OCI-LY1 (cell line): ENCODE measurements around the gene BRSK1.

Experiments
- H2AFZ ChIP-seq: fragments of 200-600 bp; sonication (generic), shearing (Covaris generic); 2 replicates; pipeline ENCODE4 v1.6.0; 2014; ENCODE audit warnings: antibody characterized with exemption, mild to moderate bottlenecking, low read length
- H3F3A ChIP-seq: fragments of 200-600 bp; sonication (generic), shearing (Covaris generic); 2 replicates; pipeline ENCODE4 v1.6.0; 2014; ENCODE audit warnings: mild to moderate bottlenecking, antibody characterized with exemption, low read length, moderate library complexity; ENCODE audit not compliant: insufficient read depth
- H3K27ac ChIP-seq: fragments of 200-600 bp; sonication (generic); 2 replicates; pipeline ENCODE4 v1.5.1; 2014; ENCODE audit warnings: low read length, mixed run types, mild to moderate bottlenecking, low read depth; ENCODE audit not compliant: poor library complexity, severe bottlenecking
- H3K27me3 ChIP-seq: fragments of 200-600 bp; sonication (generic); 2 replicates; pipeline ENCODE4 v1.6.0; 2014; ENCODE audit warnings: antibody characterized with exemption, mild to moderate bottlenecking, low read length, moderate library complexity; ENCODE audit not compliant: insufficient read depth
- H3K36me3 ChIP-seq: fragments of 200-600 bp; sonication (generic); 2 replicates; pipeline ENCODE4 v1.6.1; 2014; ENCODE audit warnings: mild to moderate bottlenecking, antibody characterized with exemption, low read length, moderate library complexity, mixed read lengths; ENCODE audit not compliant: insufficient read depth
- H3K4me1 ChIP-seq: fragments of 200-600 bp; sonication (generic); 2 replicates; pipeline ENCODE4 v1.5.1; 2014; ENCODE audit warnings: mild to moderate bottlenecking, low read length, moderate library complexity; ENCODE audit not compliant: insufficient read depth, severe bottlenecking
- H3K4me2 ChIP-seq: fragments of 200-600 bp; sonication (generic), shearing (Covaris generic); 2 replicates; pipeline ENCODE4 v1.6.1; 2014; ENCODE audit warnings: low read length
- H3K4me3 ChIP-seq: fragments of 200-600 bp; sonication (generic); 2 replicates; pipeline ENCODE4 v1.5.1; 2014; ENCODE audit warnings: low read length, low read depth, mild to moderate bottlenecking, mixed read lengths; ENCODE audit not compliant: poor library complexity, severe bottlenecking
- H3K79me2 ChIP-seq: fragments of 200-600 bp; shearing (Covaris generic); 2 replicates; pipeline ENCODE4 v1.6.1; 2016; ENCODE audit warnings: mixed run types, low read length, mixed read lengths; ENCODE audit not compliant: insufficient read depth
- H3K9ac ChIP-seq: fragments of 200-600 bp; sonication (generic), shearing (Covaris generic); 2 replicates; pipeline ENCODE4 v1.6.1; 2014; ENCODE audit warnings: mild to moderate bottlenecking, low read length, mixed read lengths
- H3K9me2 ChIP-seq: fragments of 200-600 bp; sonication (generic), shearing (Covaris generic); 2 replicates; pipeline ENCODE4 v1.6.1; 2014; ENCODE audit warnings: low read depth, mild to moderate bottlenecking, low read length, mixed read lengths
- H3K9me3 ChIP-seq: fragments of 200-600 bp; shearing (Covaris generic); 2 replicates; pipeline ENCODE4 v1.6.1; 2014; ENCODE audit warnings: low read length, mixed read lengths
- H4K20me1 ChIP-seq: fragments of 200-600 bp; sonication (generic), shearing (Covaris generic); 2 replicates; pipeline ENCODE4 v1.6.0; 2016; ENCODE audit warnings: mild to moderate bottlenecking, low read length; ENCODE audit not compliant: insufficient read depth
- EZH2 ChIP-seq: fragments of 200-600 bp; sonication (generic), shearing (Covaris generic); IDR thresholded peaks from 2 replicates; pipeline ENCODE4 v1.8.0; 2017; ENCODE audit warnings: borderline replicate concordance, mixed run types, mild to moderate bottlenecking, antibody characterized with exemption, low read length, moderate library complexity, mixed read lengths
- TF ChIP-seq, protein P1 (sequence below): fragments of 200-600 bp; sonication (generic), shearing (Covaris generic); IDR thresholded peaks from 2 replicates; pipeline ENCODE4 v1.5.1; 2017; ENCODE audit warnings: mild to moderate bottlenecking, antibody characterized with exemption, low read length, moderate library complexity, mixed read lengths

Gene BRSK1

DNA sequence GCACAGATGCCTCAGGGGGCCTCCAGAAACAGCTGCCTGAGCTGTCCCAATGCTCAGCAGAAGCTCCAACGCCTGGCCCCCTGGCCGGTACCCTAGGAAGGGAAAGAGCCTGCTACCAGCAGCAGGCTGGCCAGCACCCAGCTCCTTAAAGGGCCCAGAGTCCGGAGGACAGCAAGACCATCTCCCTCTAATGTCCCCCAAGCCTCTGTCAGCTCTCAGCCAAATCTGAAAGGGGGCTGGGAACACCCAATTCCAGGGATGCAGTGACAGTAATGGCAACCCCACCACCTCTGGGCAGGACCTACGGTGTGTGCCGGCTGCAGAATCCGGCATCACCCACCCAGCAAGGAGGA lies 29.2 kb upstream of the BRSK1 start:
- Histone ChIP-seq H3K36me3 (peaks cover 59% of the 10 kb centered on the region; the same call in 1 of the 2 replicates), H3K9ac (peak overlapping the region; percentile 95), H3K4me1 (peaks cover 71% of the 10 kb centered on the region), H3K9me3 (no peaks in the 10 kb centered on the region), H3K4me3 (peak overlapping the region; percentile 94), H3K27ac (peak overlapping the region; percentile 100), H3K4me2 (peak overlapping the region; percentile 96), H3K9me2 (no peaks in the 10 kb centered on the region), H3K27me3 (no peaks in the 10 kb centered on the region), H4K20me1 (no peaks in the 10 kb centered on the region), H2AFZ (no peak overlapping the region), H3F3A (peaks cover 7% of the 10 kb centered on the region; the same call in 1 of the 2 replicates), H3K79me2 (peaks cover 80% of the 10 kb centered on the region)
- TF ChIP-seq EZH2, result no peak
- TF ChIP-seq, protein P1, sequence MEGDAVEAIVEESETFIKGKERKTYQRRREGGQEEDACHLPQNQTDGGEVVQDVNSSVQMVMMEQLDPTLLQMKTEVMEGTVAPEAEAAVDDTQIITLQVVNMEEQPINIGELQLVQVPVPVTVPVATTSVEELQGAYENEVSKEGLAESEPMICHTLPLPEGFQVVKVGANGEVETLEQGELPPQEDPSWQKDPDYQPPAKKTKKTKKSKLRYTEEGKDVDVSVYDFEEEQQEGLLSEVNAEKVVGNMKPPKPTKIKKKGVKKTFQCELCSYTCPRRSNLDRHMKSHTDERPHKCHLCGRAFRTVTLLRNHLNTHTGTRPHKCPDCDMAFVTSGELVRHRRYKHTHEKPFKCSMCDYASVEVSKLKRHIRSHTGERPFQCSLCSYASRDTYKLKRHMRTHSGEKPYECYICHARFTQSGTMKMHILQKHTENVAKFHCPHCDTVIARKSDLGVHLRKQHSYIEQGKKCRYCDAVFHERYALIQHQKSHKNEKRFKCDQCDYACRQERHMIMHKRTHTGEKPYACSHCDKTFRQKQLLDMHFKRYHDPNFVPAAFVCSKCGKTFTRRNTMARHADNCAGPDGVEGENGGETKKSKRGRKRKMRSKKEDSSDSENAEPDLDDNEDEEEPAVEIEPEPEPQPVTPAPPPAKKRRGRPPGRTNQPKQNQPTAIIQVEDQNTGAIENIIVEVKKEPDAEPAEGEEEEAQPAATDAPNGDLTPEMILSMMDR, result no peak

DNA sequence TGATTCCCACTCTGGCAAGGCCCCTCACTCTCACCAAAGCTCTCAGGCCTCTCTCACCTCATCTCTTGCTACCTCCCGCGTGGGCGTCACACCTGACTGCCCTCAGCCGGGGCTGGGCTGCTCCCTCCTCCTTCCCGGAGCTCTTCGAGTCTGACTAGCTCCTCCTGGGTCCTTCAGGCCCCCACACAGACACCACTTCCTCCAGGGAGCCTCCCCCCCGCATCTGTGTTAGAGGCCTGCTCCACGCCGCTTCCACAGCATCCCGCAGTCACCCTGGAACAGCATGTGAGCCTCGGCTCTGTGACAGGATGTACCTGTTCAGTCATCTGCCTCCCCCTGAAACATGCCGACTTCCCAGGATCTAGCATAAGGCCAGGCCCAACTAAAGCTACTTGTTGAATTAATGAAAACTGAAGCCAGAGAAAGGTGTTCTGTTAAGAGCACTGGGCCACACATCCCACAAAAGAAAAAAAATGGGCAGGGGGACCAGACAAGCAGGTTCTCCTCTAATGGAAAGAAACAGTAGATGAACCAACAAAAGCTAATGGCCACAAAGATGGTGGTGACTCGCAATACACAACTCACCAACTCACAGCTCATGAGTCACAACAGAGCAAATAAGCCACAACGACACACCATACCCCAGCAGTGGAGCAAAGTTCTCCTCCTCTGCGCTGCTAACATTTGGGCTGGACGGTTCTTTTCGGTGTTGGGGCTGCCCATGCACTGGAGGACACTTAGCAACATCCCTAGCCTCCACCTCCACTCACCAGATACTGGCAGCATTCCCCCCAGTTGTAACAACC lies 28.0 kb upstream of the BRSK1 start:
- Histone ChIP-seq H3F3A (peaks cover 7% of the 10 kb centered on the region; the same call in 1 of the 2 replicates), H2AFZ (no peak overlapping the region), H3K4me3 (peak overlapping the region; percentile 94), H3K79me2 (peaks cover 68% of the 10 kb centered on the region), H3K9me2 (no peaks in the 10 kb centered on the region), H3K27me3 (no peaks in the 10 kb centered on the region), H3K4me1 (peaks cover 74% of the 10 kb centered on the region), H3K36me3 (peaks cover 47% of the 10 kb centered on the region; the same call in 1 of the 2 replicates), H3K4me2 (peak overlapping the region; percentile 96), H3K27ac (peak overlapping the region; percentile 100), H4K20me1 (no peaks in the 10 kb centered on the region), H3K9ac (peak overlapping the region; percentile 95), H3K9me3 (no peaks in the 10 kb centered on the region)
- TF ChIP-seq, protein P1, result no peak
- no peak for TF ChIP-seq EZH2

DNA sequence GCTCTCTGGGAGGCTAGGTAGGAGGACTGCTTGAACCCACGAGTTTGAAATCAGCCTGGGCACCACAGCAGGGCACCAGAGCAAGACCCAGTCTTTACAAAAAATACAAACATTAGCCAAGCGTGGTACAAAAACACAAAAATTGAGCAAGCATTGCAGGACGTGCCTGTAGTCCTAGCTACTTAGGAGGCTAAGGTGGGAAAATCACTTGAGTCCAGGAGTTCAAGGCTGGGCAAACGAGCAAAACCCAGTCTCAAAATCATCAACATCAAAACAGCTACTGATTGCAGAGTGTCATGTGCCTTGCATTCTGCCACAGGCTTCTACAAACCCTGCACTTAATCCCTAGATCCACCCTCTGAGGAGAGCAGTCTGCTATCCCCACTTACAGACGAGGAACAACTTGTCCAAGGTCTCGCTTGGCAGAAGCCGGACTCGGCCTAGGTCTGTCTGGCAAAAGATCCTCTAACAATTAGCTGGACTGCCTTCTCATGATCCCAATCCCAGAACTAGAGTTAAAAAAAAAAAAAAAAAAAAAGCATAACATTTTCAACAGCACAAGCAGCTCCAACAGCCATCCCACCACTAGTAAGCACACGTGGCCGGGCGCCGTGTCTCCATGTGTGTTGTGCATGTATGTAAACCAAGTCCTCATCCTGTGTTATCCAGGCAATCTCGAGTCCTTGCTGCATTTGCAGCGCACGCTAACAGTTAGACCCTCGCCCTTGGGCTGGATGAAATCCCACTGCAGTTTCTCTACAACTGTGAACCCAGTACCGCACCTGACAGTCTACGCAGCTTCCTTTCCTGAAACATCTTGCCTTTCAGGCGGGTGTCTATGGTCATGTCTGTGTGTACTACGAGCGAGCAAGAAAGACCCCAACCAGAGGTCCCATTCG lies 27.0 kb upstream of the BRSK1 start:
- peak overlapping the region; percentile 100 for H3K27ac ChIP-seq
- peak overlapping the region; percentile 96 for H3K4me2 ChIP-seq
- no peaks in the 10 kb centered on the region for H3K27me3 ChIP-seq
- H2AFZ ChIP-seq, result no peak overlapping the region
- peak overlapping the region; percentile 95 for H3K9ac ChIP-seq
- no peaks in the 10 kb centered on the region for H4K20me1 ChIP-seq
- H3K4me1 ChIP-seq, result peaks cover 64% of the 10 kb centered on the region
- H3K79me2 ChIP-seq, result peaks cover 58% of the 10 kb centered on the region
- H3K9me2 ChIP-seq, result no peaks in the 10 kb centered on the region
- no peak for TF ChIP-seq EZH2
- TF ChIP-seq, protein P1, result no peak
- H3K9me3 ChIP-seq, result no peaks in the 10 kb centered on the region
- H3K36me3 ChIP-seq, result peaks cover 38% of the 10 kb centered on the region; the same call in 1 of the 2 replicates
- peak overlapping the region; percentile 94 for H3K4me3 ChIP-seq
- H3F3A ChIP-seq, result peaks cover 7% of the 10 kb centered on the region; the same call in 1 of the 2 replicates
